GM18909 (cell line): Measurements from ENCODE around the gene CPHXL2.

Experiments used
- ATAC-seq: cut with Tn5 transposase; IDR thresholded peaks from one replicate; pipeline ENCODE4 v1.9.1; 2021; ENCODE audit warnings: mild to moderate bottlenecking; ENCODE audit not compliant: unreplicated experiment, poor library complexity

Gene CPHXL2

DNA sequence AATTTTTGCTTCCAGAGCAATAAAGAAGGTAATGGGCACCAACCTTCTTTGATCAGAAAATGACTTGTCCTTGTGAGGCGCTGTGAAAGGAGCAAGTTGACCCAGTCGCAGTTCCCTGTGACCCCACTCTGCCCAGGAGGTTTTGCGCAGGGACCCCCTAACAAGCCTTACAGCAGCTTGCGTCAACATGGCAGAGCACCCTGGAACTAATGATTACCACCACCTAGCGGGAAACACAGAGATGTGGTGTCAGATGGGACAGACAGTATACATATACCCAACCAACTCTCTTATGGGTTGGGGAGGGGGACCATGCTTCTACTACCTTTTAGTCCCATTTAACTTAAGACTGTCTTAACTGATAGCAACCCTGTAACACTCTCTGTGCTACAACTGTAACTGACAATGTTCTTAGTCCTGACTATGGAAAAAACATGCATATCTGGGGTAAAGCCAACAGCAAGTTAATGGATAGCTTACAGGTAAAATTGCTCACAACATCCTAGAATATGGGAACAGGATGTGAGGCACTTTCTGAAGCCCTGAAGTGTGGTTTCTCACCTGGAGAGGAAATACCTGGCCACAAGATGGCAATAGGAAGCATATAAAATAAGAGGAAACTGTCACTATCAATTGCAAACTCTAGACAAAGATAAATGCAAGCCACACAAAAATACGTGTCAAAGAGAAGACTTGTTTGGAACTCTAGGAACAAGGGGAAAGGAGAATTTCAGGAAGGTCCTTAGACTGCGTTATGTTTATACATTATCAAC lies 32.4 kb downstream of the CPHXL2 start:
- no peak for ATAC-seq

DNA sequence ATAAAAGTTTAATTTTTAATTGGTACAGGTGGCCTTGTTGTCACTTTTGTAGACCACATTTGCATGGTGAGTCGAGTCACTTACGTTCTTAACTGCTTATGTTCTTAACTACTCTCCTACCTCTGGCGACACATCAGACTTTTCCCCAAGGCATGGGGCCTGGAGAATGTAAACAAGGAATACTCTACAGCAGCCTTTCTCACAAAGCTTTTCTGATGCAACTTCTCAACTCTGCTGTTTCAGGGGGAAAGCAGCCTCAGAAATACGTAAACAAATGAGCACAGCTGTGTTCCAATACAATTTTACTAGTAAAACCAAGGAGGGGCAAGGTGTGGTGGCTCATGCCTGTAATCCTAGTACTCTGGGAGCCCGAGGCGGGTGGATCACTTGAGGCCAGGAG lies 36.2 kb downstream of the CPHXL2 start:
- no peak for ATAC-seq

DNA sequence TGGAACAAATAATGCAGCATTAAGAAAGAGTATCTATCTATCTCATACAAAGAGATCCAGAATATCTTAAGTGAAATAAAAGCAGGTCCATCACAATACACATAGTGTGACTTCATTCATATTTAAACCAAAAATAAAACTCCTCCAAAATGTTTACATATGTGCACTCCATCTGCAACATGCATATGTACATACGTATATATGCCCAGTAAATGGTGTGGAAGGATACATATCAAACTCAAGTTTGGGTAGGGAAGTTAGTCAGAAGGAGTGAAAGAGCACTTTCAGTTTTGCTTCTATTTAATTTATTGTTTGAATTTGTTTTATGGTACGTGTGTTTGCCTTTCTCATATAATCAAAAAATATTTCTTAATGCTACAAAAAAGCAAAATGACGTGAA lies 41.8 kb downstream of the CPHXL2 start:
- ATAC-seq, result no peak

DNA sequence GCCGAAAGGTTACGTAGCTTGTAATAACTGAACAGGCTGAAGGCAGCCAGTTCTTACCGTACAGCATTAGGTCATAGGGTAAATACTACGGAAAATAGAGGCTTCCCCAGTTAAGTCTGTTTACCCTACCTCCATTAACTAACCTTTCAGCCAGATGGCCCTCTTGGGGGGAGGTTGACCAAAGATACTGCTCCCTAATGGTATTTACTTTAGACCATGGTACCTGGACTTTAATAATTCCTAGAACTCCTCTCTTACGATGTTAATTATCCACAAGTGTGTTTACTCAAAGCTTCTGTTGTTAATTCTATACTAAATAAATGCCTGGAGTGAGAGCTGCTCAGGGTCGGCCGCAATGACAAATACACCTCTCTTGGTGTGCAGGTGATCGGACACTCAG lies 44.0 kb downstream of the CPHXL2 start:
- ATAC-seq, result no peak

DNA sequence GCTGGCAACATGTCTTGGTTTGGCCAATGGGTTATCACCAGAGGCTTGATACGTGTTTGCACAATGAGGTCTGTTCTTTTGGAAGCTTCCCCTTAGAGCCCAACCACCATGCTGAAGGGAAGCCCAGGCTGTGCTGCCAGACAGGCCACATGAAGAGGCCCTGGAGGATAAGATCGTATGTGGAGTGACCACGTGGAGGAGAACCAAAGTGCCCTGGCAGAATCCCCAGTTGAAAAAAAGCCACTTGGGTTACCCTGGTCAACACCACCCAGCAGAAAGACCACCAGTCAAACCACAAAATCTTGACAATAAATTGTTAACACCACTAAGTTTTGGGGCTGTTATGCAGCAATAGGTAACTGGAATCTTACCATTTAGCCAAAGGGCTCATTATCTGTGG lies 46.8 kb downstream of the CPHXL2 start:
- no peak for ATAC-seq

DNA sequence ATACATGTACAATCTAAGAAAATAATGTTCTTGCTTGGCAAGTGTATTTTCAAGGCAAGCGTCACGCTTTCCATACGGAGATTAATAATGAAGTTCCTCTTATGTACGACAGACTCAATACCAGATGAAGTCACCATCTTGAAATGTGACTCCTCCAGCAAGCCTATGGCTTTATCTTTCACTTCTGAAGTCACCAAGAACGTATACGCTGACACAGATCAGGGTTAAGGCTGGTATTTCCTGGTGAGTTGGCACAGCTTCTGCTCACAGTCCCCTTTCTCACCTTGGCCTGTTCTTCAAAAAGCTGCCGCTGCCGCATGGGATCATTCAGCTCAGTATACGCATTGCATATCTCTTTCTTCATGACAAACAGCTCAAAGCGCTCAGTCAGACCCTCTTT lies 47.7 kb downstream of the CPHXL2 start:
- ATAC-seq, result no peak

DNA sequence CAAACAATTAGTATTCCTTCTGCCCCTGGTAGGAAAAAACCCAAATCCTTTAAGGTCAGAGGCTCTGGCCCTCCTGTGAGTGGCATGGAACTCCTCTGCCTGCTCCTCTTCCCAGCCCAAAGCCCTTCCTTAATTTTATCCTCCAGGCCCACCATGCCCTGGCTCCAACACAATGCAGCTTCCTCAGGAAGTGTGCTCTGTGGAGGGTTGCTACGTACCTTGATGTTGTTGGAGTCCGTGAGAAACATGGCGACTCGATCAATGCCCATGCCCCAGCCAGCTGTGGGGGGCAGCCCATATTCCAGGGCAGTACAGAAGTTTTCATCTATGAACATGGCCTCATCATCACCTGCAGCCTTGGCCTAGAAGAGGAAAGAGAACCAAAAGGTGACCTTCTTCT lies 48.5 kb downstream of the CPHXL2 start:
- ATAC-seq, result no peak

DNA sequence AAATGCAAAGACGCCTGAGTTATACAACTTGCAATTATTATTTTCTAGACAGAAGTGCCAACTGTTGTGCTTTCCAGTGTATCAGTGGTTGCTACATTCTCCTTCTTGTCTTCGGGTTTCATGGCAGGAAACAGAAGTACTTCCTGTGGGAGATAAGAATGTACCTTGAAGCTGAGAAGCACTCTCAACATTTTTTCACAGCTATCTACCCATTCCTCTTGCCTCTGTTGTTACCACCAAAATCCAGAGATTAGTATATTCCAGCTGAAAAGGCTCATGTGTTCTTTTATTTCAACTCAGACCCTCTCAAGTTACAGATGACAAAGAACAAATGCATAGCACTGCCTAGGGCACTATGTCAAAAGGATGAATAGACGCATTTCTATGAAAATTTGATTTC lies 49.0 kb downstream of the CPHXL2 start:
- ATAC-seq, result no peak

DNA sequence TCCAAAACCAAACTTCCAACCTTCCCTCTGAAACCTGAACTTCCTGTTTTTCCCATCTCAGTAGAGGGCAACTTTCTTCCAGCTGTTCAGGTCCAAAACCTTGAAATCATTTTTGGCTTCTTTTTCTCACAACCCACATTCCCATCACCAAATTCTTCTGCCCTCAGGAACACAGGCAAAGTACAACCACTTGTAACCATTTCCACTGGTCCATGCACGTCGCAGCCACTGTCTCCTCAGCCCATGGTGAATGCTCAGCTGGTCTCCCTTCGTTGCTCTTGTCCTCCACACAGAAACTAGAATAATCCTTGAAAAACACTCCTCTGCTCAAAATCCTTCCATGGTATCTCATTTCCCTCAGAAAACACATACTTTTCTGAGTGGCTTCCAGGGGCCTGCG lies 50.0 kb downstream of the CPHXL2 start:
- no peak for ATAC-seq

DNA sequence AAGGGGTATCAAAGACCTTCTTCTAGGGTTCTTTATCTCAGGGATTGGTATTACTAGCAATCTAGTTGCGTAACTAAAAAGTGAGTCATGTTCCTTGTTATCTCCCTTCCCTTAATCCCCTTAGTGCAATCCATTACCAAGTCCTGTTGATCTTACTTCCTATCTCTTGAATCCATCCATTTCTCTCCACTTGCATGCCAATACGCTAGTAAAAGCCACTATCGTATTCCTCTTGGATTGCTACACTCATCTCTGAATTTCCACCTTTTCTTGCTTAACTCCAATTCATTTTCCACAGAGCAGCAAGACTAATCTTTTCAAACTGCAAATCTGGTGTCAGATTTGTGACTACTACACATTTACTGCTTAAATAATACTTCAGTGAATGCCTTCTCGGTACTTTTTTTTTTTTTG lies 51.9 kb downstream of the CPHXL2 start:
- no peak for ATAC-seq

DNA sequence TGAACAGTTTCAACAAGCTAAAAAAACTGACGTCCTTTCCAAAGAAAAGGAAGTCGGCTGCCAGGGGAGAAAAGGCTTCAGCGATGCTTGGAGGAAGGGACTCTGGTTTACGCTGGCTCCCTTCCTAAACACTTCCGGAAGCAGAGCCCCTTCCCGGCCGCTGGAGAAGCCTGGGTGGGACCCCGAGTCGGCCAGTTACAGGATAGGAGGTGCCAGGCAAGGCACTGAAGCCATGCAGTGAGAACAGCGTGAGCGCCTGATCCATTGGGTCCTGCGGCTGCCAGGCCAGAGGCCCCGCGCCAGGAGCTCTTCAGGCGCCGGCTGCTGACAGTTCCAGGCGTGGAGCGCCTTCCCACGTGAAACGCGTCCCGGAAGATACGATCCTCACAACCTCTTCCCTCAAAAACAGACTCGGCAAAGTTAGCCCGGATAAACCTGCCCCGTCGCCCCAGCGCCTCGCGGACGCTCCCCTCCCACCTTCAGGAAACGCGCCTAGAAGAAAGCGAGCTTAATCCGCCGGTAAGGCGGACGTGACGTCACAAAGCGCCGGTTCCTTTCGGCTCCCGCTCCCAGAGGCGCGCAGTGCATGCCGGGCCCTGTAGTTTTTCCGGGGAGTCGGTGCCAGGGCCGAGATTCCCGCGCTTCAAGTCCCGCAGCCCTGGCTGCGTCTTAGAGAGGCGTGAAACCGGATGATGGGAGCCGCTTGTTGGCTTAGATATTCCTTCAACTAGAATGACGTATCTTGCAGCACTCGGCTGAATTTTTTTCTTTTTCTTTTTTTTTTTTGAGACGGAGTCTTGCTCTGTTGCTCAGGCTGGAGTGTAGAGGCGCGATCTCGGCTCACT lies 53.8 kb downstream of the CPHXL2 start, which contains the start of gene ADAT1:
ADAT1 (minus strand) TSS at position 521 of the 845 bp plus-strand sequence. CDS start 2,482 bp downstream, outside the sequence.
- peak; percentile 97 for ATAC-seq

DNA sequence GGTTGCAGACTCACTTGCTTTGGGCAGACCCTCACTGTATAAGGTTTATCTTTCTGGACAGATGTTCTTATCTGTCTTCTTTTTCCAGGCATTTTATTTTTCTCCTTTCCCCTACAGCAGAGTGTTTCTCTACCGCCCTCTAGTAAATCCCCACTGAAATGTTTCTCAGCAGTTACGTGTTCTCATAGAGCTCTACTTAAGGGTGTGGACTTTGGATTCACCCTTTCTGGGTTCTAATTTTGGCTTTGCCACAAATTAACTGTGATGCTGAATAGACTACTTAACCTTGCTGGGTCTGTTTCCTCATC lies 55.7 kb downstream of the CPHXL2 start:
- ATAC-seq, result no peak

DNA sequence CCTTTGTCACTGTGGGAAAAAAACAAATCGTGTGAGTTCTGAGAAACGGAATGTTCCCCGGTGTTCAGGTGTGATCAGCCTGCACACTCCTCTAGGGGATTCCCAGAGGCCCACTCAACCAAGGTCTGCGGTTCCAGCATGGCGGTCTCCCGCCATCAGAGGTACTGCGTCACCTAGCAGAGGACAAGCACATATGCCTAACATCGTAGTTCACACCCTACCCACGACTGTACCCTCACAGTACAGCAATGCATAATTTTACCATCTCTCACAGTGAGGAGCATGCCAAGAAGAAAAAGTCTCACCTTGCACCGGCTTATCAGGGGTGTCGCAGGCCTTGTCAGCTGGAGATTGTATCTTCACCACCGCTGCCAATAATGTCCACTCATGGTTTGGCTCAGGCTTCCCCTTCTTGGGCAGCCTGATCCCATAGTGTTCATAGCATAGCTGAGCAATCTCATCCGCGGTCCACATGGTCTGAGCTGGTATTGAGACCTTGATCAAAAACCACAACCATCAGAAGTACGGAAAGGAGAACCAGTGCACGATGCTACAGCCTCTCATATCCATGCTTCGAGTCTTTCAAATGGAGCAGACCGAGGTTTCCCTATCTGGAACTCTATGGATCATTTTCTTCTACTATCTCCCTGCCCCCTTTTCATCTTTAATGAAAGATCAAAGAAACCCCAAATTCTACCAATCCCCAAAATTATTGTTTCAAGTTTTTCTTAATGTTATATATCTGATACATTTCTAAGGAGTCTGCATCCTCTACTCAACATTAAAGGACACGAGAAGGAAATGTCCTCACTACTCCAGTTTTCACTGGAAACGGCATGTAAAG lies 56.3 kb downstream of the CPHXL2 start:
- no peak for ATAC-seq

DNA sequence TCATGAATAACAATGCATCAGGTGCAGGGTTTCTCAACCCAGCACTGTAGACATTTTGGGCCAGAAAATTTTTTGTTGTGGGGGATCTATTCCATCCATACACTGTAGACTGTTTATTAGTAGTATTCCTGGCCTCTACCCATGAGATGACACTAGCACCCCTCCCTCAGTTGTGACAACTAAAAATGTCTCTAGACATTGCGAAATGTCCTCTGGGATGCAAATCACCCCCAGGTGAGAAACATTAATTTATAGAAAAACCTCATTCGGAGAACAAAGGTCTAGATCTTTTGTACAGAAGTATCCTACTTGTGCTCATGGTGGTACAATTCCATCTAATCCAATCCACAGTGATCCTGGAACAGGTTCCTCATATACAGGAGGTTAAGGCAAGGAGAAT lies 58.0 kb downstream of the CPHXL2 start:
- ATAC-seq, result no peak

DNA sequence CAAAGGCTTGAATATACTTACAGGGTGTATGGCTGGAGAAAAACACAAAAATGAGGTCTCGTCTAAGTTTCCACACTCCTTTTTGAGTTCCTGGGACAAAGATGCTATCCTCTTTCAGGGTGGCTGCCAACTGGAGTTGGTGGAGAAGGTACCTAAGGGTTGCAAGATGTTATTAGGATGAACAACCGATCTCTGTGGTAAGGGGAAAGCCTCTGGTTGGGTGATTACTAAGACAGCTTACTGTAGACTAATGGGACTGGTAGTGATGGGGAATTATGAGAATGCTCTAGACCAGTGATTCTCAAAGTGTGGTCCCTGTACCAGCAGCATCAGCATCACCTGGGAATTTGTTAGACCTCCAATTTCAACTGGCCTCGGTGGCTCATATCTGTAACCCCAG lies 59.7 kb downstream of the CPHXL2 start:
- no peak for ATAC-seq

DNA sequence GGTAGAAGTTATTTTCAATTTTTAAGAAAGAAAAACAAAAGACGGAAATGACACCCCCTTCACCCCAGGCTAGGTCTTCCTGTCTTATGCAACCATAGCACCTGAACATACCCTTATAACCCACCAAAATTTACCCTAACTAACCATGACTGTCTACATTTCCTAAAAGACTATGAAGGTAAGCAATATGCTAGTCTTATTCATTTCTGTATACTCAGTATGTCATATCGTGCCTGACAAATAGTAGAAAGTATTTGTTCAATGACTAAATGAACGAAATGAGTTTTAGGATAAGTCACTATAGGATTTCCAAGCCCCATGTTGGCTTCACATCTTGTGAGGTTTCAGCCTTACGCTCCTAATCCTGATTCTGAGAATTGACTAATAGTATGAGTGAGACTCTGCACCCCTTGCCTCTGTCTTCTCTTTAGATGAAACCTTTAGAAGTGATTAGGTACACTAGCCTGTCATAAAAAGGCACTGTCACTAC lies 60.2 kb downstream of the CPHXL2 start:
- no peak for ATAC-seq

DNA sequence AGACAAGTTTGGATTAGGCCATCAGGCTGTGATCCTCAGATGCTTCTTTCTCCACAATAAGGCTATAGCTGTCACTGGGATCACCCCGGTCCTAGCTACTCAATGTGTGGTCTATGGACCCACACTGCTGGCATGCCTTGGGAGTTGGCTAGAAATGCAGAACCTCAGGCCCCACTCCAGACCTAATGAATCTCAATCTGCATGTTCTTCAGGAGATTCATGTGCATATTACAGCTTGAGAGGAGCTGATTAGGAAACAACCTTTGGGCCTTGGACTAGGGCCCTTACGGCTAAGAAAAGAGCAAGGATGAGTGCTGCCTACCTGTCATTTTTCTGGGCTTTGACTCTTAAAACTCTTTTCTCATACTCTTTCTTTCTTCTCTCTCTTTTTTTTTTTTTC lies 61.2 kb downstream of the CPHXL2 start:
- ATAC-seq, result no peak

DNA sequence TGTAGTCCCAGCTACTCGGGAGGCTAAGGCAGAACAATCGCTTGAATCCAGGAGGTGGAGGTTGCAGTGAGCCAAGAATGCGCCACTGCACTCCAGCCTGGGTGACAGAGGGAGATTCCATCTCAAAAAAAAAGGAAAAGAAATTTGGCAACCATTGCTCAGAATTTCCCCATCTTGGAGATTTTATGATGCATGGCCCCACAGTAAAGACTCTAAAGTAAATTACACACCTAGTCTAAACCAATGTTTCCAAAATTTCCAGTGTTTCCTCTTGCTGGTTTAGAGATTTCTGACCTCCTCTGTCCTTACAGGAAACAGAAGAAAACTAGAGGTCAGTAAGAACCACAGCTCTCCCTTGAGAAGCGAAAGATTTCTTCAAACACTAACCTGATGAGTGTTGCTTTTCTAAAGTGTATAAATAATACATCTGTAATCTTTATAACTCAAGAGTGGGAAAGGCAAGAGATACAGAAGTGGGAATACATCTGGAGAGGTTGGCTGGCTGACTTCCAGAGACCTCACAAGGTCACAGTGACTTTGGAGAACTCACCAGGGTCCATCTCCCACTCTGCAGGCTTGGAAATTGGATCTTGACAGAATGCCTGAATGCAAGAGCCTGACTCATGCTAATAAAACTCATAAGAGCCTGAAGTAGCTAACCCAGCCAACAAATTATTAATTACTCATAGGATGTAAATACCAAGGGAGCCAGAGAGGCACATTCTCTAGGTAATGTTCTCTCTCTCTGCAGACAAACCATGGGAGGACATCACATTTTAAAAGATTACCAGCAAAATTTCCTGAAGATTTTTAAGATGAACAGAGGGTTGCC lies 62.5 kb downstream of the CPHXL2 start:
- ATAC-seq, result no peak
